ENCODE measurements around the gene EPOP.
"Not testable (repeated sequence)": the region's sequence is repeated elsewhere in the genome, so short reads cannot be mapped to it uniquely, and the experiment has no call there.

The EPOP gene

GRCh38 chr17:38673707-38674013 lies 1.1 kb downstream of the EPOP start:
- DNase-seq = no peak

- no peak for DNase-seq
Measured at GRCh38 chr17:38672788-38673706, 1.7 kb downstream of the EPOP start.

- no peak for DNase-seq
Measured at GRCh38 chr17:38671939-38672720, 2.6 kb downstream of the EPOP start.

DNA sequence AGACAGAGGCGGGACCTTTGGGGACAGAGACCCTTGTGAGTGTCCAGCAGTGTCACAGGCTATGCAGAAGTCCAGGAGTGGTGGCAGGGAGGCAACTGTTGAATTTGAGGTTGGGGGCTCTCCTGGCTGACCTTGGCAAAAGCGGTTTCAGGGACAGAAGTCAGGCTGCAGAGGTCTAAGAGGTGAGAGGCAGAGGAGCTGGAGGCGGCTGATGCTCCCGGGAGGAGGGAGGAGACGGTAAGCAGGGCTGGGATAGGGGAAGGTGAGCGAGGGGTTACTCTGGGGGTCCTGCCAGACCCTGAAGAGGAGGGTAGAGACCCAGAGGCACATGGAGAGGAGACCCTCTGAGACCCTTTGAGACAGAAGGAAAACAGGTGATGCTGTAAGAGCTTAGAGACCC lies 5.2 kb downstream of the EPOP start:
- DNase-seq = no peak

GRCh38 chr17:38667787-38668122 lies 7.0 kb downstream of the EPOP start:
- DNase-seq = no peak

- peak; percentile 70 for DNase-seq
Measured at GRCh38 chr17:38667099-38667786, 7.5 kb downstream of the EPOP start.

- DNase-seq = no peak
Measured at GRCh38 chr17:38663964-38664644, 10.7 kb downstream of the EPOP start.

GRCh38 chr17:38663125-38663751 lies 11.5 kb downstream of the EPOP start:
- peak; percentile 68 for DNase-seq

- DNase-seq = no peak
Measured at GRCh38 chr17:38660097-38661025, 14.4 kb downstream of the EPOP start.

DNA sequence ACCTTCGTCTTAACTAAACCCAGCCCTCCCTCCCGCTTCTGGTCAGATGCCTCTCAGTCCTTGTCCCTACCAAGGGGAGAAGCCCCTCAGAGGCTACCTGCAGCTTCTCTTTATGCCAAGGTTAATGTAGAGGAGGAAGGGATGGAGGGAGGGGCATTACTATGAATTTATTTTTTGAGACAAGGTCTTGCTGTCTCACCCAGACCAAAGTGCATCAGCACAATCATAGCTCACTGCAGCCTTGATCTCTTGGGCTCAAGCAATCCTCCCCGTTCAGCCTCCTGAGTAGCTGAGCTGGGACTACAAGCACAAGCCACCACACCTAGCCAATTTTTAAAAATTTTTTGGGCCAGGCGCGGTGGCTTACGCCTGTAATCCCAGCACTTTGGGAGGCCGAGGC lies 15.3 kb downstream of the EPOP start:
- no peak for DNase-seq

DNA sequence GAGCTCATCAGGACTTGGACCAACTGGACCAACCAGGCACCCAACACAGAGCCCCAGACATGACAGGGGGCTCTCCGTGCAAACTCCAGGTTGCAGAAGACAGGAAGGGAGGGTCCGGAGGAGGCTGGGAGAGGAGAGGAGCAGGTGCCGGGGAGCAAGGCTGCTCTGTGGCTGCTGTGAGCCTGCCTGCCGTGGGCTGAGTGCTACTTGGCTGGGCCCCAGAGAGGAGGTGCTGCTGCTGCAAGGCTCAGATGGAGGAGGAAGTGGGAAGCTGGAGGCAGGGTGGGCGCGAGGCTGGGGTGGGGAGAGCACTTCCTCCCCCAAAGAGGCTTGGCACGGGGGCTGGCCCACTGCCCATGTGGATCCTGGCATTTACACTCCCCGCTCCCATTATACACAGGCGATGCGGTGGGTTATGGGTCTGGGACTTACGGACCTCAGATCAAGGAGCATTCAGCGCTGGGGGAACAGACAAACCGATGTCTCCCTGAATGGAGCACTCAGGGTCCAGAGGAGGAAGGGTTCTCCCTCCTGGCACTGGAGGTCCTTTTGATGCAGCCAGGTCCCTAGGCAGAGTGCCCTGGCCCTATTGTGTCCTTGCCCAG lies 15.9 kb downstream of the EPOP start:
- no peak for DNase-seq

GRCh38 chr17:38657824-38658740 lies 16.7 kb downstream of the EPOP start:
- no peak for DNase-seq

- DNase-seq = no peak
Measured at GRCh38 chr17:38656959-38657823, 17.6 kb downstream of the EPOP start.

DNA sequence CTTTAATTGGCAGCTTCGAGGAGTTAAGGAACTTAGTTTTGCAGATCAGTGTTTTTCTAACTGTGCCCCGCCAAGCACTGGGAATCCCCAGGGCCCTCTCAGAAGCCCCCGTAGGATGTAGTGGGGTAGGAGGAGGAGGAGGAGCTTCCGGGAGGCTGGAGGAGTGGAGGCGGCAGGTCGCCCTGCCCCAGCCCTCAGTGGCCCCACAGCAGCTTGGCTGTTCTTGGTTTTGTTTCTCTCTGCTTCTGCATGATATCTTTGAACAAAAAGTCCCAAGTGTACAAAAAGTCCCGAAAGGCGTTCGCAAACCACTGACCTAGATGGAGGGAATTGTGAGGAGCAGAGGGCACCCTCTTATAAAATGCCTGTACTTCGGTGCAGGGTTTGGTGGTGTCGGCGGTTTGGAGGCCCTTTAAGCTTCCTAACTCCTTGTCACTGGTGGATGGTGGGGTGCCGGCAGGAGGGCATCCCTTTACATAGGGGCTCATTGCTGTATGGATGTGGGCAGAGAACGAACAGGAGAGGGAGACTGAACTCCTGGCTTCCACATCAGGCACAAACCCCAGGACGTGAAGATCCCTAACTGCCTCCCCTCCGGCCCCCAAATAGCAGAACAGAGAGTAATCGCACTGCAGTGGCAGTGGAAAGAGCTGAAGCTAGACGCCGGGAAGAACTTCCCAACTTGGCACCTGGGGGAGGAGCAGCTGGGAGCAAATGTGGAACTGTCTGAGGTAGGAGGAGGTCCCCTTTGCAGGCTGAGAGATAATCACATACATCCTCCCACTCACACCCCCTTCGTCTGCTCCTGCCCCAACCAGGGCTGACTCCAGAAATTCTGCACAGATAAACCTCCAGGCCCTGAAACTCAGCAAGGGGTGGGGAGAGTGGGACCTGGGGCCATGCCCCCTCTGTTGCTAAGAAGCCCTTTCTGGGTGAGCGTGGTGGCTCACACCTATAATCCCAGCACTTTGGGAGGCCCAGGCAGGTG lies 20.1 kb downstream of the EPOP start:
- no peak for DNase-seq

GRCh38 chr17:38653679-38654078 lies 21.1 kb downstream of the EPOP start:
- DNase-seq = no peak

GRCh38 chr17:38653230-38653629 lies 21.5 kb downstream of the EPOP start:
- no peak for DNase-seq

DNA sequence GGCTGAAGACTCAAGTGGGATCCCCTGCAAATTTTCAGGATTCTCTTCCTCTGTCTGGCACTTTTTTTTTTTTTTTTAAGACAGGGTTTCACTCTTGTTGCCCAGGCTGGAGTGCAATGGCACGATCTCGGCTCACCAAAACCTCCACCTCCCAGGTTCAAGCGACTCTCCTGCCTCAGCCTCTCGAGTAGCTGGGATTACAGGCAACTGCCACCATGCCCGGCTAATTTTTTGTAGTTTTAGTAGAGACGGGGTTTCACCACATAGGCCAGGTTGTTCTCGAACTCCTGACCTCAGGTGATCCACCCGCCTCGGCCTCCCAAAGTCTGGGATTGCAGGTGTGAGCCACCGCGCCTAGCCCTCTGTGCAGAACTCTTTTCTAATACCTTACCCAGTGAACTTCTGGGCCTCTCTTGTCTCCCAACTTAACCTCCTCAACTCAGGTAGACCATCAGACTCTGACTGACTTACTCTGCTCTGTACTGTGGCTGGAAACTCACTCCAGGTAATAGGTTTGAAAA lies 24.0 kb downstream of the EPOP start:
- not testable (repeated sequence) for DNase-seq
